MM.1S (cell line): ENCODE data around the gene DACH1.

Experiments
- DNase-seq: peaks from one replicate; pipeline ENCODE4 v3.0.0-alpha.2; 2015
- H2AFZ ChIP-seq: fragments of 300-600 bp; sonication (generic); 2 replicates; pipeline ENCODE4 v1.6.0; 2016; ENCODE audit warnings: antibody characterized with exemption, low read length
- H3F3A ChIP-seq: fragments of 300-600 bp; sonication (generic); 2 replicates; pipeline ENCODE4 v1.6.1; 2016; ENCODE audit warnings: mild to moderate bottlenecking, antibody characterized with exemption, low read length, moderate library complexity, mixed read lengths; ENCODE audit not compliant: insufficient read depth
- H3K27ac ChIP-seq: fragments of 300-600 bp; sonication (generic); 2 replicates; pipeline ENCODE4 v1.5.1; 2016; ENCODE audit warnings: mild to moderate bottlenecking, low read length
- H3K27me3 ChIP-seq: fragments of 300-600 bp; sonication (generic); replicated peaks from 2 replicates; pipeline ENCODE4 v1.6.0; 2016; ENCODE audit warnings: low read length; ENCODE audit not compliant: insufficient read depth
- H3K36me3 ChIP-seq: fragments of 300-600 bp; sonication (generic); replicated peaks from 2 replicates; pipeline ENCODE4 v1.6.1; 2016; ENCODE audit warnings: mild to moderate bottlenecking, low read length, mixed read lengths; ENCODE audit not compliant: insufficient read depth
- H3K4me1 ChIP-seq: fragments of 300-600 bp; sonication (generic); 2 replicates; pipeline ENCODE4 v1.6.1; 2016; ENCODE audit warnings: low read length, mixed read lengths
- H3K4me2 ChIP-seq: fragments of 300-600 bp; sonication (generic); 2 replicates; pipeline ENCODE4 v1.6.0; 2016; ENCODE audit warnings: low read depth, low read length
- H3K4me3 ChIP-seq: fragments of 300-600 bp; sonication (generic); 2 replicates; pipeline ENCODE4 v1.5.1; 2016; ENCODE audit warnings: low read length, mixed read lengths
- H3K79me2 ChIP-seq: fragments of 300-600 bp; sonication (generic); 2 replicates; pipeline ENCODE4 v1.6.1; 2016; ENCODE audit warnings: mixed run types, low read length, mixed read lengths
- H3K9ac ChIP-seq: fragments of 300-600 bp; sonication (generic); 2 replicates; pipeline ENCODE4 v1.6.1; 2016; ENCODE audit warnings: low read length, mixed read lengths
- H3K9me2 ChIP-seq: fragments of 300-600 bp; sonication (generic); replicated peaks from 2 replicates; pipeline ENCODE4 v1.6.1; 2016; ENCODE audit warnings: mild to moderate bottlenecking, low read length, mixed read lengths; ENCODE audit not compliant: insufficient read depth
- H3K9me3 ChIP-seq: fragments of 300-600 bp; sonication (generic); replicated peaks from 2 replicates; pipeline ENCODE4 v1.6.1; 2016; ENCODE audit warnings: mild to moderate bottlenecking, low read length, mixed read lengths; ENCODE audit not compliant: insufficient read depth
- H4K20me1 ChIP-seq: fragments of 300-600 bp; sonication (generic); 2 replicates; pipeline ENCODE4 v1.6.1; 2016; ENCODE audit warnings: mild to moderate bottlenecking, low read length, moderate library complexity, mixed read lengths; ENCODE audit not compliant: insufficient read depth
- CTCF ChIP-seq: fragments of 300-600 bp; sonication (generic); IDR thresholded peaks from 2 replicates; pipeline ENCODE4 v1.5.1; 2016; ENCODE audit warnings: antibody characterized with exemption, low read length, mixed read lengths
- EZH2 ChIP-seq: fragments of 300-600 bp; sonication (generic); optimal IDR thresholded peaks from 2 replicates; pipeline ENCODE3; 2017; ENCODE audit warnings: low read depth, mild to moderate bottlenecking, antibody characterized with exemption, low read length, mixed read lengths
- EZH2phosphoT487 ChIP-seq: fragments of 300-600 bp; sonication (generic); IDR thresholded peaks from 2 replicates; pipeline ENCODE4 v1.6.1; 2018; ENCODE audit warnings: antibody characterized with exemption, low read length

Gene DACH1

DNA sequence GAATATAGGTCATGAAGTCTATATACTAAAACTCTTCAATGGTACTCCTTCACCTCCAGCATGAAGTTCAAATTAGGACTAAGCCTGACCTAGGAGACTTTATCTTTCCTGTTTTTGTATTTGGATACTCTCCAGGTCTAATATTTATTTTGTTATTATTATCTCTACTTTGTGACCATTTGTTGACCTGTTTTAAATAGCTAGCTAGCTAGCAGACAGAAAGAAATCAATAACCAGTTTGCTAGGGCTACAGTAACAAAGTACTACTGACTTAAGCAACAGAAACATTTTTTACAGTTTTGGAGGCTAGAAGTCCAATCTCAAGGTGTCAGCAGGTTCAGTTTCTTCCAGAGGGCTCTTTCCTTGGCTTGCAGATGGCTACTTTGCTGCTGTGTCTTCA lies 15.1 kb upstream of the DACH1 start:
- Histone ChIP-seq H3K4me3 (no peak overlapping the region), H3K27ac (no peak overlapping the region), H3K36me3 (no peaks in the 10 kb centered on the region), H3K9me3 (no peaks in the 10 kb centered on the region), H3F3A (no peaks in the 10 kb centered on the region), H2AFZ (no peak overlapping the region), H3K4me1 (peaks cover 7% of the 10 kb centered on the region; the same call in 1 of the 2 replicates), H4K20me1 (no peaks in the 10 kb centered on the region), H3K4me2 (no peak overlapping the region), H3K79me2 (no peaks in the 10 kb centered on the region), H3K27me3 (no peaks in the 10 kb centered on the region), H3K9ac (no peak overlapping the region), H3K9me2 (no peaks in the 10 kb centered on the region)
- TF ChIP-seq EZH2: no peak
- TF ChIP-seq CTCF: no peak
- TF ChIP-seq EZH2phosphoT487: no peak
- DNase-seq: no peak

DNA sequence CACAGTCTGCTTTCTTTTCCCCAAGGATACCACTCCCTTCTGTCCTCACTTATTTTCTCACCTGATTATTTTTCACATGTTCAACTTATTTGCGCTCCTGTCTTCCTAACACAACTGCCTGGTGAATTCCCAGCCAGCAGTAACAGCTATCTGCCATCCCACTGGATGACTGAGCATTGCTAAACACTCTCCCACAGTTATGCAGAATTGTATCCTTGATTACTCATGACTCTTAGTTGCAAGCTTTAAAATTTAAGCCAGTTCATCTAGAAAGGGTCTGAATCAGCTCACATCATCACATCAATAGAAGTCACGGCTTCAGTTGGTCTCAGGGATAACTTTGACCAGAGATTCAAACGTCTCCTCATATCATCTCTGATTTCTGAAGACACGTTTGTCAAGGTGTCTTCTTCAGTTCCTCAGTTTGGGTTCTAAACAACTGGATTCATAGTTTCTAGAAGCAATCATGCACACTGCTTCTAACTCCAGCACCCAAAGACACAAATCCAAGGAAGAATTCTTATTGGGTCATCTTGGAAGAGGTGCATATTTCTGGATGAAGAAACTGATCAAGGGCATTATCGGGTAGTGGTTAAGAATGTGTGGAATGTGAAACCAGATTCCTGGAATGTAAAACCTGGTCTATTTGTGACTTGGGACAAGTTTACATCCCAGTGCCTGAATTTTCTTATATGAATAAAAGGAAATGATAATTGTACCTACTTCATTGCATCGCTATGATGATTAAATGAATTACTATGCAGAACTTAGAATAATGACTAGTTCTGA lies 13.9 kb upstream of the DACH1 start:
- H2AFZ ChIP-seq: no peak overlapping the region
- H3K4me3 ChIP-seq: no peak overlapping the region
- no peak overlapping the region for H3K4me2 ChIP-seq
- TF ChIP-seq CTCF (no peak), EZH2 (no peak), EZH2phosphoT487 (no peak)
- H3K36me3 ChIP-seq: no peaks in the 10 kb centered on the region
- H3K27ac ChIP-seq: no peak overlapping the region
- no peaks in the 10 kb centered on the region for H3K9me2 ChIP-seq
- H3K9ac ChIP-seq: no peak overlapping the region
- no peaks in the 10 kb centered on the region for H3K79me2 ChIP-seq
- H3F3A ChIP-seq: no peaks in the 10 kb centered on the region
- peaks cover 19% of the 10 kb centered on the region; the same call in 1 of the 2 replicates for H3K4me1 ChIP-seq
- H3K9me3 ChIP-seq: no peaks in the 10 kb centered on the region
- H3K27me3 ChIP-seq: no peaks in the 10 kb centered on the region
- H4K20me1 ChIP-seq: no peaks in the 10 kb centered on the region
- no peak for DNase-seq

DNA sequence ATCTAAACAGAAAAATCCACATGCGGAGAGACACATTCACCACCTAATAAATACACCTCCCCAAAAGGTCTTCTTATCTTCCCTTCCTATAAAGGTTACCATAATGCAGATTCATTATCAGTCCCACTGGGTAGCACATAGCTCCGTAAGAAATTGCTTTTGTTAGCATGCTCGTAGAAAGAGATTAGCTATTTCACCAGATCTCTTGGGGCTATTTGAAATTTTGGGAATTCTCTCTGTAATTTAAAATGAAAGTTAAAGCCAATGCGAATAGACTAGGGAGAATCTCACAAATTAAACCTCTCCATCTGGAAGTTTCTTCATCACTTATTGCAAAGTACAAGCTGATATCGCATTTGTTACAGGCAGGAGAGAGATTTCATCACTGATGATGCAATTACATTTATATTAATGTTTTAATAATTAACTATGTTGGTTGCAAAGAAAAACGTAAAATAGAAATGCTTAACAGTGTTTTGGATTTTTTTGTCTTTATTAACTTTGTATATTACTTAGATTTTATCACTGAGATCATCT lies 12.9 kb upstream of the DACH1 start:
- Histone ChIP-seq H3K4me3 (no peak overlapping the region), H4K20me1 (no peaks in the 10 kb centered on the region), H3K27me3 (no peaks in the 10 kb centered on the region), H3K79me2 (no peaks in the 10 kb centered on the region), H3K27ac (no peak overlapping the region), H3K36me3 (no peaks in the 10 kb centered on the region), H3K9me2 (no peaks in the 10 kb centered on the region), H3K4me1 (peaks cover 20% of the 10 kb centered on the region; the same call in 1 of the 2 replicates), H3K9me3 (no peaks in the 10 kb centered on the region), H3K4me2 (no peak overlapping the region), H3K9ac (no peak overlapping the region), H2AFZ (no peak overlapping the region), H3F3A (no peaks in the 10 kb centered on the region)
- TF ChIP-seq EZH2: no peak
- TF ChIP-seq EZH2phosphoT487: no peak
- no peak for TF ChIP-seq CTCF
- no peak for DNase-seq
